CD4-positive, CD25-positive, alpha-beta regulatory T cell (primary cell): Measurements from ENCODE around the gene MSRB3. TPM values are rescaled to one million over a fixed set of nuclear protein-coding genes. Genes with fewer than 3 reads are reported as not detected.
A peak's percentile ranks its signal among the peaks of the same experiment; 100 is the strongest.
"Not testable (repeated sequence)": the region's sequence is repeated elsewhere in the genome, so short reads cannot be mapped to it uniquely, and the experiment has no call there.

Experiments used
- ATAC-seq, 2 donors: fragments of 150-1000 bp; cut with Tn5 transposase; one replicate each; pipeline ENCODE4 v1.10.0; 2021; ENCODE audit warnings: low read depth in 2 of 2, moderate number of reproducible peaks in 2 of 2, moderate library complexity in 1 of 2
- DNase-seq, 3 donors: peaks; one replicate each; pipeline versions ENCODE4 v3.0.0 to v3.0.0-alpha.2; 2012 to 2022; ENCODE audit warnings: mixed read lengths in 1 of 3
- H3K27ac ChIP-seq: one replicate; pipeline ENCODE4 v1.7.0; 2013; ENCODE audit warnings: mild to moderate bottlenecking, low read length; ENCODE audit not compliant: insufficient read depth, poor library complexity, severe bottlenecking
- H3K27me3 ChIP-seq: one replicate; pipeline ENCODE4 v1.7.0; 2013; ENCODE audit warnings: low read length; ENCODE audit not compliant: control insufficient read depth, insufficient read depth
- H3K36me3 ChIP-seq: one replicate; pipeline ENCODE4 v1.7.0; 2013; ENCODE audit warnings: mild to moderate bottlenecking, low read length, moderate library complexity; ENCODE audit not compliant: control insufficient read depth, insufficient read depth
- H3K4me1 ChIP-seq: 2 replicates; pipeline ENCODE4 v1.7.0; 2013; ENCODE audit warnings: mild to moderate bottlenecking, low read length; ENCODE audit not compliant: insufficient read depth, control insufficient read depth, poor library complexity, severe bottlenecking
- H3K4me3 ChIP-seq: one replicate; pipeline ENCODE4 v1.7.0; 2013; ENCODE audit warnings: low read depth, mild to moderate bottlenecking, low read length, moderate library complexity
- H3K9me3 ChIP-seq, 2 experiments: 1 replicate in 1 of 2; 2 replicates in 1 of 2; pipeline ENCODE4 v1.7.0; 2013; ENCODE audit warnings: low read length in 2 of 2, mild to moderate bottlenecking in 1 of 2, moderate library complexity in 1 of 2; ENCODE audit not compliant: control insufficient read depth in 2 of 2
- H3K27ac Mint-ChIP-seq, 3 donors: one replicate each; pipeline ENCODE4 v1.8.0; 2020 to 2022; ENCODE audit warnings: mild to moderate bottlenecking in 3 of 3, mixed read lengths in 3 of 3, moderate library complexity in 2 of 3
- H3K27me3 Mint-ChIP-seq: one replicate; pipeline ENCODE4 v1.8.0; 2022; ENCODE audit warnings: mild to moderate bottlenecking, mixed read lengths
- H3K36me3 Mint-ChIP-seq: one replicate; pipeline ENCODE4 v1.8.0; 2020; ENCODE audit warnings: mixed read lengths
- H3K4me1 Mint-ChIP-seq, 4 donors: one replicate each; pipeline ENCODE4 v1.8.0; 2020 to 2022; ENCODE audit warnings: mixed read lengths in 4 of 4, mild to moderate bottlenecking in 1 of 4
- H3K4me3 Mint-ChIP-seq, 4 donors: one replicate each; pipeline ENCODE4 v1.8.0; 2020 to 2022; ENCODE audit warnings: mild to moderate bottlenecking in 4 of 4, mixed read lengths in 4 of 4, moderate library complexity in 3 of 4
- H3K9me3 Mint-ChIP-seq, 7 donors: one replicate each; pipeline ENCODE4 v1.8.0; 2020 to 2022; ENCODE audit warnings: mixed read lengths in 7 of 7, mild to moderate bottlenecking in 3 of 7, moderate library complexity in 2 of 7
- polyA plus RNA-seq, 4 donors: library from polyadenylated mRNA; unstranded; fragments of 300-500 nt; fragmentation: Illumina TruSeq; gene quantifications; one replicate each; pipeline ENCODE4 v1.2.3, GENCODE V29; 2021
- total RNA-seq: library from RNA; stranded (reverse); gene quantifications from one replicate; pipeline ENCODE4 v1.2.3, GENCODE V29; 2022

The MSRB3 gene
- total and polyA plus RNA-seq, 5 donors from 2014 or later = 1.8 TPM; not detected in 4

DNA sequence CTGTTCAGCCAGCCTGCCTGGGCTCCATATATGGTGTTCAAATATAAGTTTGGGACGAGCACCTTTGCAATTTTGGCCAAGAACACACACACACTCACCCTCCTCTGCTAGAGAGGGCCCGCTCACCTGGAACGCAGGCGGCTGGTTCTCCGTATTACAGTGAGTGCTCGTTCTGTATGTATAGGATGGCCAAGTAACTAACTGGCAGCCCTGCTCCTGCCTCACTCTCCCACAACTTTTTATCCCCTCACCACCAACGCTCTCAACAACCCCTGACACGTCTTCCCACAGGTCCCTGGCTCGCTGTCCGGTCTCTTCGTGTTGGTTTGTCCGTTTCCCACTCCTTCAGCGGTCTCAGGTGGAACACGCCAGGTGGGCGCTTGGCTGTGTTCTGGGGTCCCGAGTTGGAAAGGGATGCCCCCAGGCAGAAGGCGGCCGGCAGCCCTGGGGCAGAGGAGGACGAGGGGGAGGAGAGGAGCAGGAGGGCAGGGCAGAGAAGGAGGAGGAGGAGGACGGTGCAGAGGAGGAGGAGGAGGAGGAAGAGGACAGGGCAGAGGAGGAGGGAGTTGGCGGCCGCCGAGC, 398 bp upstream of the MSRB3 start:
- H3K36me3 ChIP-seq = no peaks in the 10 kb centered on the region
- Mint-ChIP-seq H3K36me3 (no peaks in the 10 kb centered on the region), H3K27me3 (peaks cover 67% of the 10 kb centered on the region), H3K4me1 (peaks cover 0 to 10% (median 4%) of the 10 kb centered on the region in 4 donors), H3K9me3 (peaks cover 0 to 6% (median 0%) of the 10 kb centered on the region in 7 donors), H3K27ac (no peak overlapping the region), H3K4me3 (peak overlapping the region in 3 of 4 donors; percentile 41 to 71 (median 54))
- H3K27ac ChIP-seq = no peak overlapping the region
- no peaks in the 10 kb centered on the region for H3K9me3 ChIP-seq
- peaks cover 9% of the 10 kb centered on the region for H3K4me1 ChIP-seq
- peaks cover 40% of the 10 kb centered on the region for H3K27me3 ChIP-seq
- DNase-seq (no peak), ATAC-seq (no peak)
- H3K4me3 ChIP-seq = no peak overlapping the region

- H3K9me3 Mint-ChIP-seq = peaks cover 0 to 6% (median 0%) of the 10 kb centered on the region in 7 donors
- peaks cover 9% of the 10 kb centered on the region for H3K4me1 ChIP-seq
- H3K27ac Mint-ChIP-seq = no peak overlapping the region
- H3K4me1 Mint-ChIP-seq = peaks cover 0 to 10% (median 4%) of the 10 kb centered on the region in 4 donors
- ATAC-seq = no peak
- no peaks in the 10 kb centered on the region for H3K9me3 ChIP-seq
- peak in 1 of 3 donors; percentile 5 for DNase-seq
- H3K27ac ChIP-seq = no peak overlapping the region
- no peaks in the 10 kb centered on the region for H3K36me3 Mint-ChIP-seq
- peak overlapping the region in 3 of 4 donors; percentile 58 to 67 (median 62) for H3K4me3 Mint-ChIP-seq
- peaks cover 58% of the 10 kb centered on the region for H3K27me3 Mint-ChIP-seq
- H3K27me3 ChIP-seq = peaks cover 31% of the 10 kb centered on the region
- no peaks in the 10 kb centered on the region for H3K36me3 ChIP-seq
- peak overlapping the region; percentile 37 for H3K4me3 ChIP-seq
Observed at GRCh38 chr12:65279369-65280112, 1.1 kb downstream of the MSRB3 start.

GRCh38 chr12:65280306-65280705, 1.8 kb downstream of the MSRB3 start:
- no peak for DNase-seq
- no peaks in the 10 kb centered on the region for H3K9me3 ChIP-seq
- no peak overlapping the region for H3K4me3 ChIP-seq
- peaks cover 29% of the 10 kb centered on the region for H3K27me3 ChIP-seq
- no peak overlapping the region for H3K4me3 Mint-ChIP-seq
- H3K27me3 Mint-ChIP-seq = peaks cover 51% of the 10 kb centered on the region
- no peaks in the 10 kb centered on the region for H3K36me3 ChIP-seq
- no peaks in the 10 kb centered on the region for H3K36me3 Mint-ChIP-seq
- no peak for ATAC-seq
- no peak overlapping the region for H3K27ac ChIP-seq
- H3K27ac Mint-ChIP-seq = no peak overlapping the region
- peaks cover 9% of the 10 kb centered on the region for H3K4me1 ChIP-seq
- peaks cover 0 to 6% (median 0%) of the 10 kb centered on the region in 7 donors for H3K9me3 Mint-ChIP-seq
- peaks cover 0 to 10% (median 4%) of the 10 kb centered on the region in 4 donors for H3K4me1 Mint-ChIP-seq

DNA sequence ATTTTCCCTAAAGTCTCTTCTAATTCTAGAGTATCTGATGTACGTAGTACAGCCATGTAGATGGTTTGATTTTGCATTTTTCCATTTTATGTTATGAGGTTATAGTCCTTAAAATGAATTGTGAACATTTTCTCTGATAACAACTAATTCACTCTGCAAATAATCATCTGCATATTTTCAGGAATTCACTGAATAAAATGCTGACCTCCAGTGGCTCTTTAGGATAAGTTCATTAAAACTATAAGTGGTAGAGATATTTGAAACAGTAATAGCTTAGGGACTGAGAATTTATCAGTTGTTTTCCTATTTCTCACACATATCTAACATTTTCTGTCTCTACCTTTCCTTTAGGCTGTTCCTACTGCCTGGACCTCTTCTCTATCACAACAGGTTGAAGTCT, 4.4 kb downstream of the MSRB3 start:
- Histone ChIP-seq H3K4me1 (peaks cover 9% of the 10 kb centered on the region), H3K27ac (no peak overlapping the region), H3K36me3 (no peaks in the 10 kb centered on the region), H3K27me3 (peaks cover 10% of the 10 kb centered on the region), H3K9me3 (no peaks in the 10 kb centered on the region), H3K4me3 (no peak overlapping the region)
- H3K9me3 Mint-ChIP-seq = peaks cover 0 to 3% (median 0%) of the 10 kb centered on the region in 7 donors
- peaks cover 42% of the 10 kb centered on the region for H3K27me3 Mint-ChIP-seq
- peaks cover 0 to 10% (median 4%) of the 10 kb centered on the region in 4 donors for H3K4me1 Mint-ChIP-seq
- H3K4me3 Mint-ChIP-seq = no peak overlapping the region
- ATAC-seq (no peak), DNase-seq (no peak)
- no peak overlapping the region for H3K27ac Mint-ChIP-seq
- H3K36me3 Mint-ChIP-seq = no peaks in the 10 kb centered on the region

DNA sequence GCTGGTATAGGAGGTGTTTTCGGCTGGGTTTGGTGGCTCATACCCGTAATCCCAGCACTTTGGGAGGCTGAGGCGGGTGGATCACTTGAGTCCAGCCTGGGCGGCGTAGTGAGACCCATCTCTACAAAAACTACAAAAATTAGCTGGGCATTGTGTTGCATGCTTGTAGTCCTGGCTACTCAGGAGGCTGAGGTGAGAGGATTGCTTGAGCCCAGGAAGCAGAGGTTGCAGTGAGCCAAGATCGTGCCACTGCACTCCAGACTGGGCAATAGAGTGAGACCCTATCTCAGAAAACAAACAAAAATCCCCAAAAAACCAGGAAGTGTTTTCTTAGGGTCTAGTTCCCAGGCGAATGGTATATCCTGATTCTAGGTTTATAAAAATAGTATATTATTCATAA, 7.0 kb downstream of the MSRB3 start:
- H3K9me3 ChIP-seq, H3K36me3 ChIP-seq, DNase-seq, H3K4me1 Mint-ChIP-seq, H3K4me3 ChIP-seq, H3K27ac ChIP-seq, H3K27ac Mint-ChIP-seq, H3K4me1 ChIP-seq, ATAC-seq, H3K4me3 Mint-ChIP-seq, H3K27me3 ChIP-seq, H3K36me3 Mint-ChIP-seq, H3K9me3 Mint-ChIP-seq: not testable (repeated sequence)
- peaks cover 27% of the 10 kb centered on the region for H3K27me3 Mint-ChIP-seq

- no peak overlapping the region for H3K27ac ChIP-seq
- DNase-seq (no peak), ATAC-seq (no peak)
- Mint-ChIP-seq H3K9me3 (no peaks in the 10 kb centered on the region), H3K4me1 (no peaks in the 10 kb centered on the region), H3K4me3 (no peak overlapping the region), H3K27me3 (peaks cover 12% of the 10 kb centered on the region), H3K27ac (no peak overlapping the region), H3K36me3 (no peaks in the 10 kb centered on the region)
- H3K9me3 ChIP-seq = no peaks in the 10 kb centered on the region
- H3K4me3 ChIP-seq = no peak overlapping the region
- H3K27me3 ChIP-seq = peaks cover 3% of the 10 kb centered on the region
- H3K4me1 ChIP-seq = no peaks in the 10 kb centered on the region
- no peaks in the 10 kb centered on the region for H3K36me3 ChIP-seq
Observed at GRCh38 chr12:65287426-65287825, 8.9 kb downstream of the MSRB3 start.

DNA sequence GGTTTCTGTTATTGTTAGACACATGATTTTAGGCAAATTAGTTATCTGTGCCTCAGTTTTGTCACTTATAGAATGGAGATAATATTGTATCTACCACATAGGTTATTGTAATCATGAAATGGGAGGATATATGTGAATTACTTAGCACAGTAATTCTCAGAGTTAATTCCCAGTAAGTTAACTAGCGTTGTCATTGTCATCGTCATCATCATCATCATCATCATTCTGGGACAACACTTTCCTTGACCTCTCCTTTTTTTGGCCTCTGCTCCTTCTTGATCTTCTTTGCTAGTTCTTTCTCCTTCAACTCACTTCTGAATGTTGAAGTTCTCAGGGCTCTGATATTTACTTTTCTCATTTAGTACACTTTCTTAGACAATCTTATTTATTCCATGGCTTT, 13.8 kb downstream of the MSRB3 start:
- Histone ChIP-seq H3K27ac (no peak overlapping the region), H3K9me3 (no peaks in the 10 kb centered on the region), H3K27me3 (peaks cover 5% of the 10 kb centered on the region), H3K36me3 (no peaks in the 10 kb centered on the region), H3K4me3 (no peak overlapping the region), H3K4me1 (no peaks in the 10 kb centered on the region)
- no peak overlapping the region for H3K27ac Mint-ChIP-seq
- DNase-seq (no peak), ATAC-seq (no peak)
- peaks cover 0 to 6% (median 0%) of the 10 kb centered on the region in 7 donors for H3K9me3 Mint-ChIP-seq
- peaks cover 25% of the 10 kb centered on the region for H3K27me3 Mint-ChIP-seq
- H3K4me3 Mint-ChIP-seq = no peak overlapping the region
- H3K4me1 Mint-ChIP-seq = no peaks in the 10 kb centered on the region
- no peaks in the 10 kb centered on the region for H3K36me3 Mint-ChIP-seq

DNA sequence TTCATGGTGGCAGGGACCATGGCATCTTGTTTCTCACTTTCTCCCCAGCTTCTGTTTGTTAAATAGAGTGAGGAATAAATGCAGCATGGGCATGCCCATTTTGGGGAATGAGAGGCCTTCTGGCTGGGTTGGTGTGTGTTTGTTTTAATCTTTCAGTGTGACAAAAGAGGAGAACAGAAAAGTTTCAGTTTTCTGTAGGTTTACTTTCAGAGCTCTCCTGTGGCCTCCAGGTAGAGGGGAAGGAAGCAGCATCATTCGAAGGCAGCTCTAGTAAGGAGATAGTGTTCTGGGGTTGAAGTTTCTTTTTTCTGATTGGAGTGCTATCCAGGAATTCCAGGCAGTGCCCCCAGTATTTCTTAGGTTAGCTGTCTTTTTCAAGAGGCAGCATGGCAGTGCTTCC, 15.3 kb downstream of the MSRB3 start:
- Histone ChIP-seq H3K27me3 (peaks cover 5% of the 10 kb centered on the region), H3K4me1 (no peaks in the 10 kb centered on the region), H3K27ac (no peak overlapping the region), H3K4me3 (no peak overlapping the region), H3K36me3 (no peaks in the 10 kb centered on the region), H3K9me3 (no peaks in the 10 kb centered on the region)
- ATAC-seq = no peak
- peaks cover 0 to 6% (median 0%) of the 10 kb centered on the region in 7 donors for H3K9me3 Mint-ChIP-seq
- H3K36me3 Mint-ChIP-seq = no peaks in the 10 kb centered on the region
- no peak overlapping the region for H3K27ac Mint-ChIP-seq
- no peak overlapping the region for H3K4me3 Mint-ChIP-seq
- DNase-seq = no peak
- H3K4me1 Mint-ChIP-seq = no peaks in the 10 kb centered on the region
- peaks cover 20% of the 10 kb centered on the region for H3K27me3 Mint-ChIP-seq
